MCF 10A (cell line): ENCODE results near the gene RALY. TPM values are rescaled to one million over a fixed set of nuclear protein-coding genes. Genes with fewer than 3 reads are reported as not detected.

Experiments
- BruUV-seq: library from RNA; stranded (reverse); fragments of 400-500 nt; replicated peaks from 2 replicates; lab custom pipeline; 2021; lab: Mats Ljungman, UMichigan
- CTCF ChIA-PET: fragments of 300-600 bp; sonication (Branson Sonifier 250); formaldehyde crosslinking; extraction: SDS; loops from one replicate; lab custom pipeline; 2021; ENCODE audit warnings: antibody characterized with exemption, inconsistent platforms; lab: Yijun Ruan, JAX
- POLR2A ChIA-PET: fragments of 300-600, 350-650 bp; sonication (Branson Sonifier 250); formaldehyde crosslinking; extraction: SDS; loops from one replicate; lab custom pipeline; 2020; ENCODE audit warnings: antibody characterized with exemption, inconsistent platforms; lab: Yijun Ruan, JAX
- DNase-seq: peaks from one replicate; pipeline ENCODE4 v3.0.0-alpha.2; 2018; ENCODE audit not compliant: unreplicated experiment
- H3K27ac Mint-ChIP-seq: one replicate; pipeline ENCODE4 v1.8.0; 2022; ENCODE audit warnings: mild to moderate bottlenecking, low read depth, mixed read lengths; ENCODE audit not compliant: unreplicated experiment
- H3K27me3 Mint-ChIP-seq: one replicate; pipeline ENCODE4 v1.8.0; 2022; ENCODE audit warnings: mixed read lengths; ENCODE audit not compliant: insufficient read depth, unreplicated experiment
- H3K36me3 Mint-ChIP-seq: one replicate; pipeline ENCODE4 v1.8.0; 2022; ENCODE audit warnings: mild to moderate bottlenecking, moderate library complexity, mixed read lengths; ENCODE audit not compliant: insufficient read depth, unreplicated experiment
- H3K4me1 Mint-ChIP-seq: one replicate; pipeline ENCODE4 v1.8.0; 2022; ENCODE audit warnings: mixed read lengths; ENCODE audit not compliant: insufficient read depth, unreplicated experiment
- H3K4me3 Mint-ChIP-seq: one replicate; pipeline ENCODE4 v1.8.0; 2022; ENCODE audit warnings: mild to moderate bottlenecking, moderate library complexity, mixed read lengths; ENCODE audit not compliant: unreplicated experiment
- H3K9me3 Mint-ChIP-seq: one replicate; pipeline ENCODE4 v1.8.0; 2022; ENCODE audit warnings: mixed read lengths; ENCODE audit not compliant: unreplicated experiment
- intact Hi-C: fragments of 100-400 bp; cut with micrococcal nuclease; formaldehyde crosslinking; loops from 2 replicates; pipeline ENCODE4 v1.14.1; 2022
- total RNA-seq: library from RNA; stranded (reverse); gene quantifications from 2 replicates; pipeline ENCODE4 v1.2.3, GENCODE V29; 2022
- TF ChIP-seq, protein P1 (sequence below): fragments of 200-600 bp; IDR thresholded peaks from one replicate; pipeline ENCODE4 v1.8.0; 2022; ENCODE audit warnings: antibody characterized with exemption, mild to moderate bottlenecking; ENCODE audit not compliant: unreplicated experiment

Gene RALY
- total RNA-seq, 1 experiment from 2014 or later = 120 TPM

DNA sequence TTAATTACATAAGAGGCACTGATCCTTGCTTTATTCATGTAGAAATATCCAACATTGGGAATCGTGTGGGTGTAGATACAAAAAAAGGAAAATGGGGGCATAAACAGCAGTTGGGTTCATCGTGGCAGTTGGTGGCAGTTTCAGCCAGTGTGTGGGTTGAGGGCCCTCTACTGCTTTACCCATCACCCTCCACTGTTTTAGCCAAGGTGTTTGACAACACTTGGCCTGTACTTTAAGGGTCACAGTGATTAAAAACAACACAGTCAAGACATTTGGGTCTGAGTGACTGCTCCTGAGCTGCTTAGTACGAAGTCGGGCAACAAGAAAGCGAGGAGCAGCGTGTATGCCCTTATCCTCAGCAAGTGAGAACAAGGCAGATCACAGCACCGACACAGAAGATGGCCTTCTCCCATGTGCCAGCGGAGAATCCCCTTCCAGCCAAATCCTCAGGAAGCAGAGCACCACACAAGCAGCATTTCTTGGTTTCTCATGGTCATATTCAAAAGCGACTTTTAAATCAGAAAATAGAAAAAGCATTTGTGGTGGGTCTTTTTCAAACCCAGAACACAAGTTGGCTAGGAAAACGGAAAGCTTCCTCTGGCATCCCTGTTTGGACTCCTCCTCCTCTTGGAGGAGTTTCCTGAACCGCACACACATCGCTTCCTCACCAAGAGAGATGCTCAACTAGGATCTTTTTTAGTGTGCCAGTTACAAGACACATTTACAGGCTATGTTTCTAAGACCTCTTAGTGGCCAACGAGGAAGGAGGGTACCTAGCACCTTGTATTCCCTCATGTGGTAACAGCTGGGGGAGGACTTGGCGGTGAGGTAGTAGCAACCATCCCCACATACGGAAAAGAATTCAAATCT, 94.8 kb downstream of the RALY start:
- ChIA-PET CTCF (interaction anchor here (0.5 to 1.9 kb wide), 2 partner anchors 21 to 64 kb away, joined by 3 to 4 read pairs; no protein-coding TSS in a partner anchor), POLR2A (interaction anchor here (0.7 to 7.9 kb wide), 4 partner anchors 11 to 24 kb away, joined by 4 to 47 read pairs (median 6); partner anchors contain the start of gene EIF2S2)
- Mint-ChIP-seq H3K4me1 (peaks cover 11% of the 10 kb centered on the region), H3K27ac (no peak overlapping the region), H3K27me3 (no peaks in the 10 kb centered on the region), H3K4me3 (no peak overlapping the region), H3K9me3 (no peaks in the 10 kb centered on the region), H3K36me3 (peaks cover 96% of the 10 kb centered on the region)
- no peak for DNase-seq
- TF ChIP-seq, protein P1, sequence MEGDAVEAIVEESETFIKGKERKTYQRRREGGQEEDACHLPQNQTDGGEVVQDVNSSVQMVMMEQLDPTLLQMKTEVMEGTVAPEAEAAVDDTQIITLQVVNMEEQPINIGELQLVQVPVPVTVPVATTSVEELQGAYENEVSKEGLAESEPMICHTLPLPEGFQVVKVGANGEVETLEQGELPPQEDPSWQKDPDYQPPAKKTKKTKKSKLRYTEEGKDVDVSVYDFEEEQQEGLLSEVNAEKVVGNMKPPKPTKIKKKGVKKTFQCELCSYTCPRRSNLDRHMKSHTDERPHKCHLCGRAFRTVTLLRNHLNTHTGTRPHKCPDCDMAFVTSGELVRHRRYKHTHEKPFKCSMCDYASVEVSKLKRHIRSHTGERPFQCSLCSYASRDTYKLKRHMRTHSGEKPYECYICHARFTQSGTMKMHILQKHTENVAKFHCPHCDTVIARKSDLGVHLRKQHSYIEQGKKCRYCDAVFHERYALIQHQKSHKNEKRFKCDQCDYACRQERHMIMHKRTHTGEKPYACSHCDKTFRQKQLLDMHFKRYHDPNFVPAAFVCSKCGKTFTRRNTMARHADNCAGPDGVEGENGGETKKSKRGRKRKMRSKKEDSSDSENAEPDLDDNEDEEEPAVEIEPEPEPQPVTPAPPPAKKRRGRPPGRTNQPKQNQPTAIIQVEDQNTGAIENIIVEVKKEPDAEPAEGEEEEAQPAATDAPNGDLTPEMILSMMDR = no peak
- intact Hi-C loops = no loop called here
- no TSS peak for BruUV-seq

DNA sequence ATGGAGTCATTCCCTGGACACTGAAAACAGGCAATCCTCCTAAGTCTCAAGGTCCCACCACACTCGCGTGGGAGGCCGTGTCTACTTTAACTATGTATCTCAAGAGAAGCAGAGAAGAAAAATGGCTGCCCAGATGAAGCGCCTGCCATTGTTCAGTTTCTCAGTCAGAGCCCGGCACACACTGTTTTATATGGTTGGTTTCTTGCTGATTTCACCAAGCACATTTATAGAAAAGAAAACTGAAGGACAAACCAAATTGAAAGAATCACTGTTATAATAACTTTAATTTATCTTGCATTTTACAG, 95.4 kb downstream of the RALY start:
- Mint-ChIP-seq H3K27ac (no peak overlapping the region), H3K9me3 (no peaks in the 10 kb centered on the region), H3K36me3 (peaks cover 96% of the 10 kb centered on the region), H3K27me3 (no peaks in the 10 kb centered on the region), H3K4me1 (peaks cover 6% of the 10 kb centered on the region), H3K4me3 (no peak overlapping the region)
- no TSS peak for BruUV-seq
- intact Hi-C loops = no loop called here
- TF ChIP-seq, protein P1 = no peak
- ChIA-PET POLR2A (interaction anchor here (1.3 to 7.9 kb wide), 3 partner anchors 10 to 24 kb away, joined by 6 to 47 read pairs (median 7); partner anchors contain the start of gene EIF2S2), CTCF (no interaction called here)
- no peak for DNase-seq

DNA sequence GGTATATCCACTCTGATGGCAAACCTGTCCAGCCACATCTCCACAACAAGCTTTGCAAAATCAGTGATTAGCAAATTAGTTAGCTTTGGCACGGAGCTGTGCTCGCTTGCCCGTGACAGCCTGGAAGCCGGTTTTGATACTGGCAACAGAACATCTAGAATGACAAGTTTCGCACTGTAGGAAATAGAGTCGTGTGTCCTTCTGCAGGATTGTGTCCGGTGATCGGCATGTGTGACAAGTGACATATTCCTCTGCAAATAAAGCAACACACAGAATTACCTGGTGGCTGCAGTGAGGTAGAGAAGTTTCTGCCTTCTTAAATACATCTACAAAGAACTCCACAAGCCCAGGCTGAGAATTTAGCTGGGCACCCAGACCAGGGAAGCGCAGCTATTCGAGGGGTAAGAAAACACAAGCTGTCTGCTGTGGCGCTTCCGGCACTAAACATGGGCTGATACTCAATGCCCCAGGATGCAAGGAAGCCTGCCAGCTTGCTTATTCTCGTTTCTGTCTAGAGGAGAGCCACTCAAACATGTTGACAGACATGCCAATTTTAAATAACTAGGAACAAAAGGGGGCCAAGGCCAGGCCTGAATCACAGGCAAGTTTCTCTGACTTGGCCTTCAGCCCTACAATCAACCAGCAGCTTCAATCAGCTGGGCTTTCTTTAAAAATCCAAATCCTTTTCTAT, 96.1 kb downstream of the RALY start:
- no peak for DNase-seq
- Mint-ChIP-seq H3K36me3 (peaks cover 96% of the 10 kb centered on the region), H3K4me1 (no peaks in the 10 kb centered on the region), H3K27ac (no peak overlapping the region), H3K4me3 (no peak overlapping the region), H3K9me3 (no peaks in the 10 kb centered on the region), H3K27me3 (no peaks in the 10 kb centered on the region)
- TF ChIP-seq, protein P1 = no peak
- CTCF ChIA-PET = no interaction called here
- BruUV-seq = TSS peak; percentile 79
- POLR2A ChIA-PET = interaction anchor here (0.7 to 7.9 kb wide), 6 partner anchors 10 to 32 kb away, joined by 3 to 47 read pairs (median 4); partner anchors contain the start of gene EIF2S2
- intact Hi-C loops = no loop called here

GRCh38 chr20:34090645-34091044, 96.9 kb downstream of the RALY start:
- Mint-ChIP-seq H3K9me3 (no peaks in the 10 kb centered on the region), H3K4me1 (no peaks in the 10 kb centered on the region), H3K4me3 (no peak overlapping the region), H3K27me3 (no peaks in the 10 kb centered on the region), H3K27ac (no peak overlapping the region), H3K36me3 (peaks cover 94% of the 10 kb centered on the region)
- TF ChIP-seq, protein P1 = no peak
- CTCF ChIA-PET = no interaction called here
- POLR2A ChIA-PET = interaction anchor here (0.7 to 7.9 kb wide), 6 partner anchors 11 to 31 kb away, joined by 3 to 47 read pairs (median 5); partner anchors contain the start of gene EIF2S2
- BruUV-seq = no TSS peak
- DNase-seq = no peak
- intact Hi-C loops = no loop called here
